Glomerular visceral epithelial cell (primary cell): ENCODE results near the gene PRDM11.

Source experiments
- DNase-seq: peaks from one replicate; pipeline ENCODE4 v3.0.0-alpha.2; 2016; ENCODE audit errors: extremely low spot score

PRDM11 gene

GRCh38 chr11:45209000-45209879, 62.8 kb downstream of the PRDM11 start:
- no peak for DNase-seq

- DNase-seq: no peak
Measured at GRCh38 chr11:45209891-45210699, 63.7 kb downstream of the PRDM11 start.

- no peak for DNase-seq
Measured at GRCh38 chr11:45210846-45211245, 64.4 kb downstream of the PRDM11 start.

- peak; percentile 1 for DNase-seq
Measured at GRCh38 chr11:45211732-45212131, 65.3 kb downstream of the PRDM11 start.

- DNase-seq: no peak
Measured at GRCh38 chr11:45212566-45213315, 66.3 kb downstream of the PRDM11 start.

- DNase-seq: no peak
Measured at GRCh38 chr11:45213316-45213665, 66.9 kb downstream of the PRDM11 start.

GRCh38 chr11:45213717-45214116, 67.3 kb downstream of the PRDM11 start:
- no peak for DNase-seq

GRCh38 chr11:45215098-45215865, 68.8 kb downstream of the PRDM11 start:
- no peak for DNase-seq

GRCh38 chr11:45216031-45216430, 69.6 kb downstream of the PRDM11 start:
- no peak for DNase-seq

- DNase-seq: no peak
Measured at GRCh38 chr11:45216901-45217300, 70.5 kb downstream of the PRDM11 start.

GRCh38 chr11:45217991-45218390, 71.6 kb downstream of the PRDM11 start:
- DNase-seq: no peak

GRCh38 chr11:45218705-45219104, 72.3 kb downstream of the PRDM11 start:
- DNase-seq: no peak

- no peak for DNase-seq
Measured at GRCh38 chr11:45219411-45219810, 73.0 kb downstream of the PRDM11 start.

GRCh38 chr11:45223496-45223895, 77.1 kb downstream of the PRDM11 start:
- DNase-seq: no peak

- no peak for DNase-seq
Measured at GRCh38 chr11:45224766-45225165, 78.3 kb downstream of the PRDM11 start.

GRCh38 chr11:45225277-45225676, 78.8 kb downstream of the PRDM11 start:
- no peak for DNase-seq

GRCh38 chr11:45225961-45226871, 79.8 kb downstream of the PRDM11 start:
- no peak for DNase-seq

GRCh38 chr11:45226901-45227300, 80.5 kb downstream of the PRDM11 start:
- DNase-seq: no peak

- no peak for DNase-seq
Measured at GRCh38 chr11:45227836-45228235, 81.4 kb downstream of the PRDM11 start.

GRCh38 chr11:45229401-45230020, 83.1 kb downstream of the PRDM11 start:
- DNase-seq: no peak
